Transverse colon (tissue), 4 donors: ENCODE measurements around the gene FAF2. TPM values are rescaled to one million over a fixed set of nuclear protein-coding genes. Genes with fewer than 3 reads are reported as not detected.

ENCODE experiments used
- DNase-seq: peaks from one replicate; pipeline ENCODE4 v3.0.0-alpha.2; 2019
- H3K27ac ChIP-seq, 4 donors: fragments of 200-600 bp; sonication (generic); 2 replicates each; pipeline ENCODE4 v1.5.1; 2016 to 2018; ENCODE audit warnings: inconsistent platforms in 4 of 4
- H3K27me3 ChIP-seq: fragments of 200-600 bp; sonication (generic); 2 replicates; pipeline ENCODE4 v1.5.1; 2017; ENCODE audit warnings: inconsistent platforms
- H3K36me3 ChIP-seq, 4 donors: fragments of 200-600 bp; sonication (generic); 2 replicates each; pipeline ENCODE4 v1.5.1; 2017 to 2019; ENCODE audit warnings: inconsistent platforms in 4 of 4
- H3K4me1 ChIP-seq, 4 donors: fragments of 200-600 bp; sonication (generic); 2 replicates each; pipeline ENCODE4 v1.5.1; 2017 to 2020; ENCODE audit warnings: inconsistent platforms in 4 of 4
- H3K4me3 ChIP-seq, 4 donors: fragments of 200-600 bp; sonication (generic); 1 replicate in 1 of 4; 2 replicates in 3 of 4; pipeline versions ENCODE4 v1.5.1 to v1.6.1; 2017 to 2019; ENCODE audit warnings: inconsistent platforms in 4 of 4
- H3K9me3 ChIP-seq, 2 donors: fragments of 200-600 bp; sonication (generic); 2 replicates each; pipeline ENCODE4 v1.5.1; 2017 to 2019; ENCODE audit warnings: inconsistent platforms in 2 of 2
- CTCF ChIP-seq, 5 experiments: fragments of 200-600 bp in 3 of 5; fragments of 450-650 bp in 2 of 5; sonication (generic) in 3 of 5; IDR thresholded peaks; 1 replicate in 2 of 5; 2 replicates in 3 of 5; pipeline ENCODE4 v1.5.1; 2016 to 2017; ENCODE audit warnings: antibody characterized with exemption in 5 of 5, inconsistent platforms in 3 of 5, mild to moderate bottlenecking in 2 of 5, moderate library complexity in 1 of 5
- EP300 ChIP-seq: sonication (generic); formaldehyde crosslinking; IDR thresholded peaks from one replicate; pipeline ENCODE4 v1.6.1; 2017; ENCODE audit warnings: antibody characterized with exemption, low read depth
- POLR2A ChIP-seq: fragments of 450-650 bp; IDR thresholded peaks from one replicate; pipeline ENCODE4 v1.6.1; 2016; ENCODE audit warnings: antibody characterized with exemption, mild to moderate bottlenecking, moderate library complexity
- POLR2AphosphoS5 ChIP-seq, 3 donors: sonication (generic); formaldehyde crosslinking; IDR thresholded peaks; one replicate each; pipeline ENCODE4 v1.6.1; 2016; ENCODE audit warnings: antibody characterized with exemption in 3 of 3
- WGBS, 2 donors: methylation state at CpG; one replicate each; pipeline ENCODE4 v1.1.5; 2018; ENCODE audit warnings: low coverage in 1 of 2; 5-methylcytosine and 5-hydroxymethylcytosine counted together
- in situ Hi-C, 4 donors: fragments of 200-750 bp; cut with MboI; loops; one replicate each; pipeline versions ENCODE4 v1.15.0 to v1.15.1; 2017; ENCODE audit warnings: low sequenced_read_pairs in 3 of 4, low pct_ligation_motif_present in 1 of 4, low pct_unique_long_range_greater_than_20kb in 1 of 4
- intact Hi-C: fragments of 100-400 bp; cut with DNase I; formaldehyde crosslinking; loops from one replicate; pipeline ENCODE4 v1.15.1; 2023; ENCODE audit warnings: low total_unique reads
- total RNA-seq, 4 donors: library from RNA; depleted of rRNA; stranded (reverse); fragments of >200 nt; gene quantifications; one replicate each; pipeline ENCODE4 v1.1.0, GENCODE V29; 2016

The FAF2 gene
- total RNA-seq, 4 donors from 2014 or later: 3.8 to 32.4 (median 26.5) TPM

GRCh38 chr5:176425791-176426190 lies 22.4 kb upstream of the FAF2 start:
- intact Hi-C loops (no loop called here), in situ Hi-C loops (no loop called here)
- Histone ChIP-seq H3K36me3 (no peaks in the 10 kb centered on the region), H3K27ac (peak overlapping the region; percentile 41 to 76 (median 54)), H3K4me1 (peaks cover 2 to 20% (median 4%) of the 10 kb centered on the region in 4 donors), H3K9me3 (no peaks in the 10 kb centered on the region), H3K4me3 (no peak overlapping the region), H3K27me3 (no peaks in the 10 kb centered on the region)
- DNase-seq: no peak
- WGBS, 2 donors: 94 to 100% methylated on average over 1 of the region's 1 CpG
- TF ChIP-seq POLR2A: no peak
- no peak for TF ChIP-seq EP300
- no peak for TF ChIP-seq CTCF (IDR thresholded peaks at IDR 0.05)
- TF ChIP-seq POLR2AphosphoS5 (IDR thresholded peaks at IDR 0.05): no peak

GRCh38 chr5:176426876-176427275 lies 21.3 kb upstream of the FAF2 start:
- in situ Hi-C loops (no loop called here), intact Hi-C loops (no loop called here)
- Histone ChIP-seq H3K4me3 (no peak overlapping the region), H3K27me3 (no peaks in the 10 kb centered on the region), H3K27ac (peak overlapping the region in 2 of 4 donors; percentile 53 to 54), H3K36me3 (no peaks in the 10 kb centered on the region), H3K9me3 (no peaks in the 10 kb centered on the region), H3K4me1 (peaks cover 2 to 20% (median 4%) of the 10 kb centered on the region in 4 donors)
- 85 to 100% methylated on average over 1 of the region's 1 CpG for WGBS, 2 donors
- TF ChIP-seq EP300 (no peak), POLR2AphosphoS5 (IDR thresholded peaks at IDR 0.05) (no peak), CTCF (IDR thresholded peaks at IDR 0.05) (no peak), POLR2A (no peak)
- DNase-seq: no peak

GRCh38 chr5:176427971-176428370 lies 20.2 kb upstream of the FAF2 start:
- H3K4me3 ChIP-seq: no peak overlapping the region
- intact Hi-C loops: no loop called here
- peak in 1 of 3 donors; percentile 14 for TF ChIP-seq POLR2AphosphoS5 (IDR thresholded peaks at IDR 0.05)
- TF ChIP-seq POLR2A: no peak
- H3K36me3 ChIP-seq: no peaks in the 10 kb centered on the region
- DNase-seq: no peak
- in situ Hi-C loops: no loop called here
- peaks cover 2 to 20% (median 4%) of the 10 kb centered on the region in 4 donors for H3K4me1 ChIP-seq
- WGBS, 2 donors: 24 to 51% methylated on average over 1 to 4 of the region's 4 CpGs
- H3K27me3 ChIP-seq: no peaks in the 10 kb centered on the region
- H3K27ac ChIP-seq: peak overlapping the region in 3 of 4 donors; percentile 31 to 55 (median 53)
- H3K9me3 ChIP-seq: no peaks in the 10 kb centered on the region

- Histone ChIP-seq H3K4me3 (no peak overlapping the region), H3K27ac (no peak overlapping the region), H3K27me3 (no peaks in the 10 kb centered on the region), H3K9me3 (no peaks in the 10 kb centered on the region), H3K4me1 (peaks cover 0 to 13% (median 4%) of the 10 kb centered on the region in 4 donors), H3K36me3 (no peaks in the 10 kb centered on the region)
- in situ Hi-C loops: no loop called here
- intact Hi-C loops: no loop called here
- no peak for TF ChIP-seq POLR2AphosphoS5 (IDR thresholded peaks at IDR 0.05)
- no peak for TF ChIP-seq CTCF (IDR thresholded peaks at IDR 0.05)
- no peak for TF ChIP-seq EP300
- 60 to 62% methylated on average over 4 of the region's 4 CpGs for WGBS, 2 donors
- no peak for DNase-seq
Observed at GRCh38 chr5:176429972-176430371, 18.2 kb upstream of the FAF2 start.

- TF ChIP-seq CTCF (IDR thresholded peaks at IDR 0.05) (no peak), EP300 (no peak), POLR2A (no peak), POLR2AphosphoS5 (IDR thresholded peaks at IDR 0.05) (no peak)
- no peak overlapping the region for H3K4me3 ChIP-seq
- in situ Hi-C loops: no loop called here
- H3K27me3 ChIP-seq: no peaks in the 10 kb centered on the region
- intact Hi-C loops: no loop called here
- DNase-seq: no peak
- H3K27ac ChIP-seq: no peak overlapping the region
- no peaks in the 10 kb centered on the region for H3K36me3 ChIP-seq
- no peaks in the 10 kb centered on the region for H3K9me3 ChIP-seq
- WGBS, 2 donors: 88 to 91% methylated on average over 4 to 5 of the region's 5 CpGs
- H3K4me1 ChIP-seq: peaks cover 0 to 6% (median under 1%) of the 10 kb centered on the region in 4 donors
Observed at GRCh38 chr5:176432707-176433106, 15.5 kb upstream of the FAF2 start.
